Measurements from ENCODE around the gene HIC1.

Gene HIC1

GRCh38 chr17:2094891-2095535 lies 40.1 kb downstream of the HIC1 start:
- peak; percentile 30 for DNase-seq (ENCODE audit: low spot score)
- TF ChIP-seq, protein P1, sequence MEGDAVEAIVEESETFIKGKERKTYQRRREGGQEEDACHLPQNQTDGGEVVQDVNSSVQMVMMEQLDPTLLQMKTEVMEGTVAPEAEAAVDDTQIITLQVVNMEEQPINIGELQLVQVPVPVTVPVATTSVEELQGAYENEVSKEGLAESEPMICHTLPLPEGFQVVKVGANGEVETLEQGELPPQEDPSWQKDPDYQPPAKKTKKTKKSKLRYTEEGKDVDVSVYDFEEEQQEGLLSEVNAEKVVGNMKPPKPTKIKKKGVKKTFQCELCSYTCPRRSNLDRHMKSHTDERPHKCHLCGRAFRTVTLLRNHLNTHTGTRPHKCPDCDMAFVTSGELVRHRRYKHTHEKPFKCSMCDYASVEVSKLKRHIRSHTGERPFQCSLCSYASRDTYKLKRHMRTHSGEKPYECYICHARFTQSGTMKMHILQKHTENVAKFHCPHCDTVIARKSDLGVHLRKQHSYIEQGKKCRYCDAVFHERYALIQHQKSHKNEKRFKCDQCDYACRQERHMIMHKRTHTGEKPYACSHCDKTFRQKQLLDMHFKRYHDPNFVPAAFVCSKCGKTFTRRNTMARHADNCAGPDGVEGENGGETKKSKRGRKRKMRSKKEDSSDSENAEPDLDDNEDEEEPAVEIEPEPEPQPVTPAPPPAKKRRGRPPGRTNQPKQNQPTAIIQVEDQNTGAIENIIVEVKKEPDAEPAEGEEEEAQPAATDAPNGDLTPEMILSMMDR (IDR thresholded peaks at IDR 0.05; ENCODE audit: extremely low read depth, missing control alignments) = peak; percentile 40

DNA sequence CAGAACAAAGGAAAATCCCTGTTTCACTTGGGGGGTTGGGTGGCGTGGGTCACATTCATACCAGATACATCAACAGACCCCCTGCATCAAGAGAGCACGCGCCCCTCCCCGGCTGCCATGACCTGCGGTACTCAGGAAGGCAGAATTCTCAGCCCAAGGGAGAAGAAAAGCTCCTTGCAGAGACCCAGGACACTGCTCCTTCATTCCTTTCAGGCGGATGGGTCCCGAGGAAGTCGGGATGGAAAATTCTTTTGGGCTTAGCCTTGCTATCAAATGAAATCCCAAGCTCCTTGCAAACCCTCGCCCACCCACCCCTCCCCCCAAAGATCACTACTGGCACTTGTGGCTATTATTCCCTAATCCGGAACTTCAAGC lies 40.6 kb downstream of the HIC1 start:
- TF ChIP-seq, protein P1 (IDR thresholded peaks at IDR 0.05; ENCODE audit: extremely low read depth, missing control alignments) = no peak

GRCh38 chr17:2101448-2102257 lies 46.8 kb downstream of the HIC1 start:
- no peak for DNase-seq (ENCODE audit: low spot score)
- TF ChIP-seq, protein P1 (IDR thresholded peaks at IDR 0.05; ENCODE audit: extremely low read depth, missing control alignments) = no peak

More for the DNA sequence above, 40.6 kb downstream of the HIC1 start:
- DNase-seq (ENCODE audit: low spot score) = no peak

DNA sequence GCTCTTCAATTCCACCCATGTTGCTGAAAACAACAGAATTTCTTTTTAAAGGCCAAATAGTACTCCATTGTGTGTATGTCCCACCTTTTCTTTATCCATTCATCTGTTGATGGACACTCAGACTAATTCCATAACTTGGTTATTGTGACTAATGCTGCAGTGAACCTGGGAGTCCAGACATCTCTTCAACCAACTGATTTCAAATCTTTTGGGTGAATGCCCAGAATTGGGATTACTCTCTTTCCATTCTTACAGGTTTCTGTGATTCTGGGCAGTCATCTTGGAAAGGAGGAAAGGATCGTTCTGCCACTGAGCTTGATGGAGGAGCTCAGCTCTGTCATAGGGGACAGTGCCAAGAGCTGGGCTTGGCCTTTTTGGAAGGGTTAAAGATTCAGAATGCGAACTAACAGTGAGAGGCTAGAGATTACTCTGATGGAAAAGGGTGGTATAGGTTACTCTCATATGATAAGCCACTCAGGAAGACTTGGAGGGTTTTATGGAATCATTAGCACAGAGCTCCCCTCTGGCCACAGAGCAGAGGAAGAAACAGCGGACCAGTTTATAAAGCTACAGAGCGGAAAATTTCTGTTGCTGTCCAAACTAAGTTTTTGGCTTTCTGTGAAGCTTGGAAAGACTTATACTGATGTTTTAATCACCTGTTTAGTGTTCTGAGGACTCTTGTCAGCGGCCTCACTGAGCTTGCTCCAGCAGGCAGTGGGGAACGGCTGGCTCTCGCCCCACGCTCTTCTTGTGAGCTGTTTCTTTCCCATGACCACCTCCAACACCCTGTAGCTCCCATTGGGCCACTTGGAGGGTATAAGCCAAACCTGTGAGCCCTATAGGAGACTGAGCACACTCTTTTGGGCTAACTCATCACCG lies 48.3 kb downstream of the HIC1 start:
- TF ChIP-seq, protein P1 (IDR thresholded peaks at IDR 0.05; ENCODE audit: extremely low read depth, missing control alignments) = no peak
- DNase-seq (ENCODE audit: low spot score) = no peak

DNA sequence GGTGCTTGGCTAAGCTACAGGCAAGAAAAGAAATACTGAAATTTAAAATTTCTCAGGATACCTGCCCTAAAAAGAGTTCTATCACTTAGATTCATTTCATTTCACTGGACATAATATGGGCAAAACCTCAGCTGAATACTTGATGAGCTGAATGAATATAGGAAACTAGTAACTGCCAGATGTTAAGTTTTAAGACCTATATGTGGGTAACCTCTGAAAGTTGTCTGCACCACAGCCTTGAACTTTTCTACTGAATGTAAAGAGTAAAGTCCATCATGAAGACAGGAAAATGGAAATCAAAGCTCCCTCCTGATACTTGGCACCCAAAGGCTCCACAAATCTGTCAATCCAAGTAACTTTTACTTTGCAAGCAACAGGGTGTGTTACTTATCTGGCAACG lies 50.8 kb downstream of the HIC1 start:
- TF ChIP-seq, protein P1 (IDR thresholded peaks at IDR 0.05; ENCODE audit: extremely low read depth, missing control alignments) = no peak
- no peak for DNase-seq (ENCODE audit: low spot score)

DNA sequence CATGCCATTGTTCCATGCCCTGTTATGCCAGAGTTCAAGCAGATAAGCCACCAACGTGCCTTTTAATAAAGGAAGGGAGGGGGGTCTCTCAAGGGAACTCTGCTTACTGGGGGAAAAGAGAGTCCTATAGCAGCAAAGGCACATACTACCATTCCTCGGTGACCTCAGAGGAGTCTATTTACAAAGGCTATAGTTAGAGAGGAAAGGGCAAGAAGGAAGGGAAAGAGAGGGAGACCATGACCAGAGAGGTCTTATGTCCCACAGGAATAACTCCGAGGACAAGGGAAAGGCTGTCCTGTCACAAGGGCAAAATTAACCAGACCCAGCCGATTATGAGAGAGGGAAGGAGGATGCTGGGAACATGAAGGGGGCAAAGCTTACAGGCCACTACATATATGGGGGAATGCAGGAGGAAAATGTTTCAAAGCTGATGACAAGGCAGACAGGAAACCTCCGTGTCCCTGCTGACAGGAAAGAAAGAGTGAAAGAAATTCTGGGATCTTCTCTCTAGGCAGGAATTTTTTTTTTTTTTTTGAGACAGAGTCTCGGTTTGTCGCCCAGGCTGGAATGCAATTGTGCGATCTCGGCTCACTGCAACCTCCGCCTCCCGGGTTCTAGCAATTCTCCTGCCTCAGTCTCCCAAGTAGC lies 51.5 kb downstream of the HIC1 start:
- no peak for DNase-seq (ENCODE audit: low spot score)

More for the DNA sequence above, 51.5 kb downstream of the HIC1 start:
- TF ChIP-seq, protein P1 (IDR thresholded peaks at IDR 0.05; ENCODE audit: extremely low read depth, missing control alignments) = no peak

Measured in GM20000 (cell line).